Astrocyte of the hippocampus (primary cell): ENCODE measurements around the gene LYPD6B.
A peak's percentile ranks its signal among the peaks of the same experiment; 100 is the strongest.

Source experiments
- DNase-seq: peaks from one replicate; pipeline ENCODE4 v3.0.0; 2011; ENCODE audit warnings: low read depth, low spot score

The LYPD6B gene

DNA sequence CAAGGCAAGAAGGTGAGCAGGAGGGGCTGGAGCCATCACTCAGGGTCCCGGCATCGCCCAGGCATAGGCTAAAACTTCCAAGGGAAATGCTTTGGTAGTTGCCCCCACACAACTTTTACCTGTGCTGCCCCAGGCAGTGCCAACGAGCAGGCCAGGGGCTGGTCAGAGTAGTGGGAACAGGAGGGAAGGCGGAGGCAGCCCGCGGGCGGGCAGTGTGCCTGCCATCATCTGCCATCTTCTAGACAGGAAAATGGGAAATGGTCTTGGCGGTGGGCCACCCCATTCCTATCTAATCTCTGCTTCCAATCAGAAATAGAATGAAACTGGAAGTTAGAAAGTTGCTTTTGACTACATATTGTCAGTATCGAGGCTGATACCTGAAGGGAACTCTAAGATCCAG lies 26.0 kb upstream of the LYPD6B start:
- DNase-seq = no peak

DNA sequence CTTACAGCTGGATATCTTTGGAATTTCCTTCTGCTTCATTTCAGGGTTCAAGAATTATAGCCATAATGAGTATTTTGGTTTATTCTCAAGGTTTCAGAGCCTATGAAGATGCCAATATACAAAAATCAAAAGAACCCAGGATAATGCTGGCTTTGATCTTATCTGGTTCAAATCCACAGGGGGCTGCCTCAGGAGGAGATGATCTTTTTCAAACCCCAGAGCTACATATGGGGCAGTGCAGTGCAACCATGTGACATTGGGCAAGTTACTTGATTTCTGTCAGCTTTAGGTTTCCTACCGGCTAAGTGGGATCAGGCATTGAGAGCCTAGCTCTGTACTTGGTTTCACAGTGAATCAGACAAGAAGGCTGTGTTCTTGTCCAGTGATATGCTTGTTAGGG lies 23.0 kb upstream of the LYPD6B start:
- no peak for DNase-seq

DNA sequence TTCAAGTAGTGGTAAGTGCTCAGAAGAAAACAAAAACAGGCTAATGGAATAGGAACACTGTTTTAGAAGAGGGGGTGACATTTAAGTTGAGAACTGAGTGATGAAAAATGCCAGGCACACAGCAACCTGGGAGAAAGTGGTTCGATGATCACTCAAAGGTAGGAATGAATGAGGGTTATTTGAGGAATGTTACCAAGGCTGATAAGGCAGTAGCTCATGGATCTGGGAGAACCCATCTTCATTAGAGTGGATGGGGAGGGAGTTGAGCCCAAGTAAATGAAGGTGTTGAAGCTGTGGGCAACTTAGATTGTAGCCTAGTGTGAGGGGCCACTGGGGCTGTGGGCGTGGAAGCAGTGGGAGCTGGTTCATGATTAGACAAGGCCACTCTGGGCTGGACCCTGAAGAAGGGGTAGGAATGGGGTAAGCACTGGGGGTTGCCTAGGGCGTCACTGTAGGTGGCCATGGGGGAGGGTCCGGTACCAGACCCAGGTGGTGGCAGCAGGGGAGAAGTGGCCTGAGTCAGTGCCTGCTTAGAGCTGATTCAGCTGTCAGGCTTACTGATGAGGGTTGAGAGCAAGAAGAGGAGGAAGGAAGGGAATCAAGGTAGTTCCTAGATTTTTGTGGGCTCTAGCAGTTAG lies 22.5 kb upstream of the LYPD6B start:
- no peak for DNase-seq

DNA sequence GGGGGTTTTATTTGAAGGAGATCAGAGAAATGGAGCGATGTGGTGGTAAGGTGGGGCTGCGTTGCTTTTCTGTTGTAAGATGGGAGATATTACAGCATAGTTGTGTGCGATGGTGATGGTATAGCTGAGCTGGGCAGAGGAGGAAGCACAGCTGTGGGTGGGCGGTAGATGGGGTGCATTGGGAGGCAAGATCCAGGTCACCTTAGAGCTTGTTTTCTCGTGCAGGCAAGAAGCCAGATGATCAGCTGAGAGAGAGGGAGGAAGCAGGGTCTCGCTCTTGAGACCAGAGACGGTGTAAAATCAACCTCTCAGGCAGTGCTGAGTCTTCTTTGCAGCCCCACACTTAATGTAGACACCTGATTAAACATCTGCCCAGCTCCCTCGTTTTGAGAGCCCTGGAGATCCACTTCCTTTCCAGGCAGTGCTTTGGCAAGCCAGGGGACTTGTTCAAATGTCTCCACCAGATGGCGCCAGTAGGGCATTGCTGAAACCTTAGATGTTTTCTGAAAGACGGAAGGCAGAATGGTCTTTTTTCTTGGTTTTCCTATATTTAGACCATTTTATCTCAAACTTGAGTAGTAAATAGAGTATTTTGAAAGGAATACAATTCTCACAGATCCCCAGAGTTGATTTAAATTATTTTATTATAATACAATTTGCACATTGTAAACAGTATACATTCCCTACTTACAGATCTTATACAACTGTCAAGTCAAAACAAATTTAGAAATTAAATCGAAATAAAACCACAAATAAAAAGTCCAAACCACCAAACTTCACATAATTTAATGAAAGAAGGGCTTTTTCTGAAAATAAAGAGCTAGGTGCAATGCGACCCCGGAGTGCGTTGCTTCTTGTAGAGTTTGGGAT lies 21.1 kb upstream of the LYPD6B start:
- peak; percentile 91 for DNase-seq

DNA sequence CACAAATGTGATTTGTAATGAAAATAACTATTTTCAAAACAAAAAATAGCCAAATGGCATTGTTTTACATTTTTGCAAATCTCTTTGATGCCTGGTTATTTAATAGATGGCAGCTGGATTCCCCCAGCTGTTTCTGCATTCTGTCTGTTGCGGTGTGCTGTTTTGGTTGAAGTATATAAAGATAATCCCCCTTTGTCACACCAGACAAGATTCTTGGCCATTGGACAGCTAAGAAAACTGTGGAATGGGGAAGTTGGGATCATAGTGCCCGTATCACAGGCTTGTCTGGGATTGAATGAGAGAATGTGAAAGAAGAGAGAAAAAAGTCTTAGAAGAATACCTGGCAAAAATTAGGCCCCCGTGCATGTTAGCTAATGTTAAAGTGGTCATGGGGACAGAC lies 19.5 kb upstream of the LYPD6B start:
- DNase-seq = no peak

DNA sequence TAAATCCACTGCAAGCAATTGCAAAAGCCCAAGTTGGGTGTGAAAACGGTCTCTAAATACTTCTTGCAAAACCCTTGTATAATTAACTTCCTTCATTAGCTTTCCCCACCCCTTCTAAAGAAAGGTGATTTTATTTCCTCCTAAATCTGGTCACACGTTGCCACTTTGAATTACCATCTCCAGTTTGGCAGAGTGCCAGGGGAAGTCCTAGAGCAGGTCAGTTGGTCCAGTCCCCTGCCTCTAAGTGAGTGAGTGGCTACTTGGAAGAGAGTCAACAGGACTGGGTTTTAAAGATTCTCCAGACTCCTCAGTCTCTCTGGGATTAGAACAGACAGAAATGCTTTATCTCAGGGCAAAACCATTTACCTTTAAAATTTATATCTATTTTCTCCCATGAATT lies 18.7 kb upstream of the LYPD6B start:
- DNase-seq = no peak

DNA sequence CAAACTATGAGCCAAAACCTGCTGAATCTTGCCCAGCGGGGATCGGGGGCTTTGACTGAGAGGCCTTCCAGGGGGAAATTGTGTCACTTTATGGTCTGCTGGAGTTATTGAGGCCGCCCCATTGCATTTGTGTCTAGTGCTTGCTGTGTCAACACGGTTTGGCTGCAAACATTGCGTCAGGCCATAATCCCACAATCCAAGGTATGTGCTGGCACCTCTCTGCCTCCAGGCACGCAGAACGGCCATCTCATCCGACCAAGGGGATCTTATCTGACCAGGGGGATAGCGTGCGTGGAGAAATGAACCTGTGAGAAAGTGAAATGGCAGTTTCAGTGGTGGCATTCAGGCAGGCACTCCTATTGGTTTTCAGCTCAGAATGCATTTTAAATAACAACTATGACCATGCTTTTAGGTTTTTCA lies 18.1 kb upstream of the LYPD6B start:
- DNase-seq = no peak

DNA sequence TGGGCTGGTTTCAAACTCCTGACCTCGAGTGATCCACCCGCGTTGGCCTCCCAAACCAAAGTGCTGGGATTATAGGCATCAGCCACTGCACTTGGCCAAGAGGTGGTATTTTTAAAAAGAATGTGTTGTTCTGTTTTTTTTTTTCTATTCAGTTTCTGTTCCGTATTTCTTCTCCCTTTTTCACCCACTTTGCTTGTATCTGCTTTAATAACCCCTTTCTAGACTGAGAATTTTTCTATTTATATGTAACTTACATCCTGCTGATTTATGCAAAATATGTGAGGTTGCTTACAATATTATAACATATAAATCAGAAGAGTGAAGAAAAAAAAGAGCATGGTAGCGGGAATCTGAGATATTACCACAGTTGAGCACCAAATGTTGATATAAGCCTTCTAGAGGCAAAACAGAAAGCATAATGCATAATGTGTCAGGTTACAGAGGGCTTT lies 17.2 kb upstream of the LYPD6B start:
- no peak for DNase-seq

DNA sequence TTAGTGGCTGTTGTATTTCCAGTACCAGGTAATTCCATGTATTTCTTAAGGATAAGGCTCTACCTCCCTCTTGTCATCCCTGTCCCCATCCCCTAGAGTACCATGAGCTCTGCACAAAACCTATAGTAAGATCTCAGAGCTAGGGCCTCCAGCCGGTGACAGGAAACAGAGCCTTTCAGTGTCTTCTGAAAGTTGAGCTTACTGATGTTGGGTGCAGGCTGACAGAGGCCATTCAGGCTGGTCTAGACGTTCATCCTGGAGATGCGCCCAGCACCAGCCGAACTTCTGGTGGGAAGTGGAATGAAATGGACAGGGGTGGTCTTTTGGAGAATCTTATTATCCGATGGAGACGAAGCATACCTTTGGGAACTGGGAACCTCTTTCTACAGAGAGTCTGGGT lies 16.7 kb upstream of the LYPD6B start:
- no peak for DNase-seq

DNA sequence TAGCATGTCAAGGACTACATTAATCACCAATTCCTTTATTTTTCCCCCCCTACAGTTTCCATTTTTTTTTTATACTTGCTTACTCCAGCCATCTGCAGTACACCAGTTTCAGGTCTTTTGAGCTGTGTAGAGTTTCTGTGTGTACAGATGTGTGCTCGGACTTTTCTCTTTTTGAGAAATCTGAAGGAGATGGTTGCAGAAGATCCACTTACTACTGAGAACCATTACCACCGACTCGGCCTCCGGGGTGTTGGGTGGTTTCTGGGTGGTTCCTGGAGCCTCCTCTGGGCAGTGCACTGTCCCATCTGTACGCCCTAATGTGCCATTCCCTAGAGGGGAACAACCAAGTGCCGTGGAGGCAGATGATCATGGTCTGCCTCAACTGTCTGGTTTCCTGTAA lies 15.4 kb upstream of the LYPD6B start:
- DNase-seq = no peak

DNA sequence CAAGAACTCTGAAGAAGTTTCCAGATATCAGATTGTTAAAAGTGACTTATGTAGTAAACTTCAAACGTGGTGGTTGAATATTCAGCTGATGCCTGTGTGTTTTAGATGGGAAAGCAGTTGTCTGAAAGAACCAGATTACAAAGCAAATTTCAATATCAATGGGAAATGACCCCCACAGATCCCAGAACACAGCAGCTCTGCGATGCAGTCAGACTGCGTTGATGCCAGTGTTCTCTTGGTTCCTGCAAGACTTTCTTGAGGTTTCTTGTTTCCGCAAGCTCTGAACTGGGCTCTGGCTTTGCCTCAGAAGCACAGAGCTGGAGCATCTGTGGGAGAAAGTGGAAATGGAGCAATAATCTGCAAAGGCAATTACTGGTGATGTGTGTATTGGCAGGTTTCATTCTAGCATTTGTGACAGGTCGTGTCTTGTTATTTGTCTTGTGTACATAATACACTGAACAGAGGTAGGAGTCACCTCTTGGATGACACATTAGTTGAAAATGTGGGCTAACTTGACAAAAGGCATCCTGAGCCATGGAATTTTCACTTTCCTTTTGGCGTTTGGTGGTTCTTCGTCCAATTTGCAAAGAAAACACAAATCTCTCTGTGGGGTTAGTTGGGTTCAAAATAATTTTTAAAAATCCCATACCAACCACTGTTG lies 10.8 kb upstream of the LYPD6B start:
- DNase-seq = peak; percentile 55

DNA sequence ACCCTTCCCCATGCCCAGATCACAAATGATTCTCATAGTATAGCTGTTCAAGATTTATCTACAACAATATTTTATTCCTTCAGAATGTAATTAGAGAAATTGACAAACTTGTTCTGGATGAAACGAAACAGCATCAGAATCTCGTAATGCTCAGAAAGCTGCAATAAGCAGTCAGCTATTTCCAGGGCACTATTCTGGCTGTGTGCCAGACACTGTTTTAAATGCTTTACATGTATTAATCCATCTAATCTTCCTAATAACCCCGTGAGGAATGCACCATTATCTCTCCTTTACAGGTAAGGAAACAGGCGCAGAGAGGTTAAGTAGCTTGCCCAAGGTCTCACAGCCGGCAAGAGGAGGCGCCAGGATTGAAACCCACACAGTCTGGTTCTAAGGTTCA lies 10.1 kb upstream of the LYPD6B start:
- DNase-seq = no peak

DNA sequence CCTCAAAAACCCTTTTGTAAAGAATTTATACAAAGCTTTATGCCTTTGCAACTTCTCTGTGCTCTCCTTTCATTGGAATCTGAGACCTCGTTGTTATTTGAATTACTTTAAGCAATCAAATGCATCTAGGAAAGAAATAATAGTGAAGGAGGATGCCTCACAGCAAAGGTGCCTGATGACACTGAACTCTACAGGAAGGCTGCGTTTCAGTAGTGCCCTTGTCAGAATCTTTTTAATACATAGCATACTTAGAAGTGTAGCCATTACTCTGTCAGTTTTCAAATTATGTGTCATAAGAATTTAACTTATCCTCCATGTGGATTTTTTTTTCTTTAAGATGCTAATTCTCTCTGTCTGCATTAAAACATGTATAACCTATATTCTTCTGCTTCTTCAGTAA lies 9.6 kb upstream of the LYPD6B start:
- no peak for DNase-seq

DNA sequence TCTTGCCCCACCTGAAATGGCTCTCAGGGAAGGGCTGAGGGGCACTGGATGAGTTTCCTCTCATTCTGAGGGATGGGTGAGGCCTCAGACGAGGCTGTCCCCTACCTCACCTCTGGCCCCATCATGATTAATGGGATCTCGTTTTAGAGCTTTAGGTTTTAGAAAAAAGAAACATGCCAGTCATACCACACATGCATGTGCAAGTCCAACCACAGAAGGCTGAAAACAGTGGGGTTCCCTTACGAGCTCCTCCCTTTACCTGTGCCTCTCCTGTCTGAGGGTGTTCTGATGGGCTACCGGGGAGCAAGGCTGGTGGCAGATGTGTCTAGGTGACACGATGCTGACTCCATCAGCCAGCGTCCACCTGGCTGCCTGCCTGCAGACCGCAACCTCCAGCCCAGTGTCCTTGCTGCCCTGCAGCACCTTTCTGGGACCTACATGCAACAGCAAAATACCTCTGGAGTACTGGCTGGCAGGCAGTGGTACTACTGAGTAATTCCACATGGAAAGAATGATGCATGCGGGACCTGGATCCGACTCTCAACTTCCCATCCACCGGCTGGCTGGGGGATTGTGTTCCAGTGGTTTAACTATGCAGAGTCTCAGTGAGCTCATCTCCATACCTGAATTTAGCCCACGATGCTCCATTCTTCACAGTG lies 9.1 kb upstream of the LYPD6B start:
- no peak for DNase-seq

DNA sequence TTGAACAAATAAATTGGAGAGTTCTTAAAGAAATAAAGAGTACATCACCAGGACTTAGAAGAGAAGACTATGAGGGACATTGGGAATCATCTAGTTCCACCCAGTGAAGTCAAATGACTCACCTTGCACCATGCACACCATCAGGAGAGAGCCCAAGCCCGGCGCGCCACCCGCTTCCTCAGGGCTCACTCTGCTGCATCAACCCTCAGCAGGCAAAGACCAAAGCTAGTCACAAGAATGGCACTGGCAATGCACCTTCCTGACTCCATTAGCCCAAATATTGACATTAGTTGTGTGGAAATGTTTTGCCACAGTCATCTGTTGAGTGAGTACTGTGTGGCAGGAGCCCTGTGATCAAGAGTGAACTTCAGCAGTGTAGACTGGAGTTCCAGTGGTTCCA lies 7.1 kb upstream of the LYPD6B start:
- DNase-seq = no peak

DNA sequence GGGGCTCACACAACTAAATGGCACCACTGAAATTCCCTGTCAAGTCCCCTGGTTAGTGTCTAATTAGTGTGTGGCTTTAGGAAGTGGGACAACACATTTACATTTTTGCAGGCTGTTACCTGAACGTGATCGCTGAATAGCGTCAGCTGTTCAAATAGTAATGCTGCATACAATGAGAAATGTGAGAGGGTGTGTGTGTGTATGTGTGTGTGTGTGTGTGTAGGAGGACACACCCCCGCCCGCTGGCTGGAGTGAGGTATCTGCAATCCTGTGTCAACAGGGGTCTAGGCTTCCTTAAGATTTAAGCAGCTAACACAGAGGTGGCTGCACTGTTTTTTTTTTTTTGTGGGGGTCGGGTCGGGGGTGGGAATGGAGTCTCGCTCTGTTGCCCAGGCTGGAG lies 4.8 kb upstream of the LYPD6B start:
- no peak for DNase-seq

DNA sequence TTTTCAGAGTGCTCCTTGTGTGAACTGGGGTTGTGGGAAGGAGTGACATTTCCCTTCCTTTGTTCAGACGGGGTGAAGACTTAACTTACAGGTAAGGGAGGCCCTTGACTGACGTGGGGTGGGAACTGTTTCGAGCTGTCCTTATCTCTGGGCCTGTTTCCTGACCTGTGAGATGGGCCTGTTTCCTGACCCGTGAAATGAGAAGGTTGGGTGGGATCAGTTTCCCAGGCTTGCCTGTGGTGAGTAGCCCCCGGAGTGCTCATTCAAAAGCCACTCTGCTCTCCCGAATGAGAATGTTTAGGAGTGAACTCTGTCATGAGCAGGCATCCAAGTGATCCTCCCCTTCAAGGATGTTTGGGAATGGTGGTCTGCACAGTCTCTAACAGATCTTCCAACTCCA lies 4.1 kb upstream of the LYPD6B start:
- no peak for DNase-seq

DNA sequence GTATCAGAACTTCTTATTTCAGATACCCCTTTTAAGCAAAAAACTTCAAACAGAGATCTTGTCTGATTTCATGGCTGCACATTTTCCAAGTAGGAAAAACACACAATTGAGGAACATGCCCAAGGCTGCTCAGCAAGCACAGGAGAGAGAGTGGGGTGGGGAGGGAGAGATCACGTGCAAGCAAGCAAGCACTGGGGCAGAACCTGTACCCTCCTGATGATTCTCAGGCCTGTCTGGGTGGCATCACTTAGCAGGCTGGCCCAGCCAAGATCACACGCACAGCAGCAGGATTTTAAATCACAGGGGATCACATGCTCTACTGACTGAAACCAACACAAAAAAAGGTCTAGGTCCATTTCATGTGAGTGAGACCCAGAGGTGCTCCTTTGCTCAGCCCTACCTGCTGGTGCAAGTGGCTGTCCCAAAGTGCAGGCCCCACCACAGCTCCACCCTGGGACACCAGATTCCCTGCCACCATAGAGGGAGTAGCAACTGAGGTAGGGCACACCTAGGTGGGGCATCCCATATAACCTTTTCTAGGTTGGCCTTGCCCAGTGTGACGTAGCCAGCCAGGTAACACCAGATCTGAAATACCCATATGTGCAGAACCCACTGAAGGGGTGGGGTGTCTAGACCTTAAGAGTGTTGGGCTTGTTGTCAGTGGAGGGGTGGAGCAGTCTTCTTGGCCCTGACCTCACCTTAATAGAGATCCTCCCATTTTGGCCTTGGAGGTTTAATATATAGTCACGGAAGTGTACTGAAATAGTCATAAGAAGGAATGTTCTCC lies 1.8 kb upstream of the LYPD6B start:
- DNase-seq = no peak

DNA sequence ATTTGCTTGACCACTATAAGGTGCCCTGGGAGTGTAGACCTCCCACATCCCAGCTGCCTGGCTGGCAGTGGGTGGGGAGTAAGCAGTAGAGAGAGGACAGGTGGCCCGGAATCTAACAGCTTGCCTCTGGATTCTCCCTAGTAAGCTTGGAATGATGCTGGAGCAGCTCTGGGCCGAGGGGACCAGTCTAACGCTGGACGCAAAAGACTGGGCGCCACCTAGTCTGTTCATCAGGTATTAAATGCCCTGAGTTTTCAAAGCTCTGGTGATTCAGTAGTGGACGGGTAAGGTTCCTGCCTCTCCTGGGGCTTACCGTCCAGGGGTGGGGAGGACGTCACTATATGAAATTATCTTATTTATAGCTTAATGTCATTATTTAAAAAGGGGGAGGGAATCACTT lies 648 bp upstream of the LYPD6B start:
- DNase-seq = no peak

DNA sequence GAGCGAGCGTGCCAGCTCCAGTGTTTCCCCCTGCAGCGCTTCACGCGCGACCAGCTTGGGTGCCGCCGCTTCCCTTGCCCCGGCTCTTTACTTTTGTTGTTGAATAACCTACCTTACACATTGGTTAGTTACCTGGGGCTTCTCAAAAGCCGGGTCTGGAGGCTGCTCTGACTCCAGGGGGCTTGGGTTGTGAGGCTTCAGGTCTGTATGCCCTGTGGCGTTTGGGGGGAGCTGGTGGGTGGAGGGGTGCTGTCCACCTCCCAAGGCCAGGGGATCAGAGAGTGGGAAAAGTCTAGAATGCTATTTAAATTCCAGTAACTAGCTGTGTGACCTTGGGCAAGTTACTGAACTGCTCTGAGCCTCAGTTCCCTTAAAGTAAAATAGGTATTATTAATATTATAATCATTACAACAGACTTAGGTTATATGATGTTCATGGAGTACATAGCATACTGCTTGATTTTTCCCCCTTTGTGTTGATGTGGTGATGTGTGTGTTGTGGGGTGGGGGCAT lies 770 bp downstream of the LYPD6B start:
- no peak for DNase-seq

DNA sequence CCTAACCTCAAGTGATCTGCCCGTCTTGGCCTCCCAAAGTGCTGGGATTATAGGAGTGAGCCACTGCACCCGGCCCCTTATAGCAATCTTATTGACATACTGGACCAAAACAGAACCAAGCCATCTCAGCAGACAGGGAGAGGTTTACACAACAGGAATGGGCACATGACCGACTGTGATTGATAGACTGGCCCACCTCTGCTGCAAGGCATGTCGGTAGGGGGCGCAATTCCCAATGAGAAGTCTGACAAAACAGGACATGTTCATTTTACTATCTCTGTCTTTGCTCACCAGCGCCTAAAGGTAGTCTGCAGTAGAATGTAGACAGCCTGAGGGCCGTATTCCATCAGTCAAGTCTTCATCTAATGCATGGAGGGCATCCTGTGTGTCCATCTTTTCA lies 2.0 kb downstream of the LYPD6B start:
- no peak for DNase-seq
